ENCODE data around the gene DENND4A. TPM values are rescaled to one million over a fixed set of nuclear protein-coding genes. Genes with fewer than 3 reads are reported as not detected.

Gene DENND4A
- total and polyA plus RNA-seq, 9 of the 15 experiments (the other 6 are each of a cell fraction or from before 2014, with no cell fraction given), result 6.8 to 32.3 (median 19.9) TPM

- TF ChIP-seq AFF1 (IDR thresholded peaks at IDR 0.05; ENCODE audit: low read depth in 1 of 2, partially characterized antibody in 2 of 2), result peak in 1 of 2 experiments; percentile 32
- no peak for TF ChIP-seq ZFP30 (CRISPR knock-in tag; IDR thresholded peaks at IDR 0.05; ENCODE audit: borderline replicate concordance)
- TF ChIP-seq ZNF609 (CRISPR knock-in tag; IDR thresholded peaks at IDR 0.05; ENCODE audit: borderline replicate concordance), result no peak
- peak; percentile 57; the same call in 1 of the 2 replicates for TF ChIP-seq DPF2 (IDR thresholded peaks at IDR 0.05)
- no peak for TF ChIP-seq ZSCAN29 (IDR thresholded peaks at IDR 0.05)
- peak; percentile 47 for TF ChIP-seq MYC (IDR thresholded peaks at IDR 0.05; ENCODE audit: low read depth, low read length)
- TF ChIP-seq MYC (CRISPR knock-in tag; IDR thresholded peaks at IDR 0.05; ENCODE audit: borderline replicate concordance, low read depth), result no peak
- TF ChIP-seq NONO (IDR thresholded peaks at IDR 0.05; ENCODE audit: low read depth in 2 of 2, low read length in 1 of 2), result no peak
- peak; percentile 56; the same call in 1 of the 2 replicates for TF ChIP-seq JUN (IDR thresholded peaks at IDR 0.05; ENCODE audit: borderline replicate concordance, low read depth, low read length)
- TF ChIP-seq JUN (CRISPR knock-in tag; IDR thresholded peaks at IDR 0.05; ENCODE audit: borderline replicate concordance), result no peak
- no peak for TF ChIP-seq ZNF282 (CRISPR knock-in tag; IDR thresholded peaks at IDR 0.05)
- 0 out of 2 replicates have a peak, but pooled peaks have one; percentile 51 for TF ChIP-seq ETV5 (CRISPR knock-in tag; IDR thresholded peaks at IDR 0.05; ENCODE audit: low read depth)
- TF ChIP-seq ZNF24 (IDR thresholded peaks at IDR 0.05), result no peak
- peak in 1 of 2 experiments; percentile 10; a peak in 1 of 4 replicates for TF ChIP-seq TBL1XR1 (IDR thresholded peaks at IDR 0.05; ENCODE audit: low read length in 2 of 2)
- TF ChIP-seq FOXK2 (conservative IDR thresholded peaks at IDR 0.05 in 1 of 2, IDR thresholded peaks at IDR 0.05 in 1 of 2; ENCODE audit: low read depth in 2 of 2), result peak in 1 of 2 experiments; percentile 16; a peak in 1 of 4 replicates
- peak; percentile 21; the same call in 1 of the 2 replicates for TF ChIP-seq NBN (IDR thresholded peaks at IDR 0.05; ENCODE audit: low read depth)
- TF ChIP-seq TBP (optimal IDR thresholded peaks at IDR 0.05; ENCODE audit: low read depth, low read length), result peak; percentile 19
- TF ChIP-seq NR0B1 (IDR thresholded peaks at IDR 0.05; ENCODE audit: partially characterized antibody), result no peak
Measured at GRCh38 chr15:65824031-65824743, 32.1 kb upstream of the DENND4A start (continued).
